Rectal smooth muscle tissue (tissue), 1 donor: Measurements from ENCODE around the gene DCTN3.

Experiments
- H3K27ac ChIP-seq: one replicate; pipeline ENCODE4 v1.7.0; 2013; ENCODE audit warnings: low read depth, low read length, inconsistent platforms
- H3K27me3 ChIP-seq: one replicate; pipeline ENCODE4 v1.7.0; 2013; ENCODE audit warnings: low read length; ENCODE audit not compliant: control insufficient read depth, insufficient read depth
- H3K36me3 ChIP-seq: one replicate; pipeline ENCODE4 v1.7.0; 2013; ENCODE audit warnings: low read length; ENCODE audit not compliant: control insufficient read depth, insufficient read depth
- H3K4me1 ChIP-seq: one replicate; pipeline ENCODE4 v1.7.0; 2013; ENCODE audit warnings: low read length; ENCODE audit not compliant: control insufficient read depth, insufficient read depth
- H3K4me3 ChIP-seq: one replicate; pipeline ENCODE4 v1.7.0; 2013; ENCODE audit warnings: low read length
- H3K9ac ChIP-seq: one replicate; pipeline ENCODE4 v1.7.0; 2013; ENCODE audit warnings: low read length

DCTN3 gene

GRCh38 chr9:34577400-34578240, 42.7 kb downstream of the DCTN3 start:
- Histone ChIP-seq H3K9ac (no peak overlapping the region), H3K4me1 (peaks cover 3% of the 10 kb centered on the region), H3K36me3 (no peaks in the 10 kb centered on the region), H3K27me3 (peaks cover 33% of the 10 kb centered on the region), H3K27ac (no peak overlapping the region), H3K4me3 (no peak overlapping the region)

GRCh38 chr9:34576597-34577399, 43.5 kb downstream of the DCTN3 start:
- Histone ChIP-seq H3K4me3 (no peak overlapping the region), H3K4me1 (peaks cover 3% of the 10 kb centered on the region), H3K27ac (no peak overlapping the region), H3K27me3 (peaks cover 33% of the 10 kb centered on the region), H3K9ac (no peak overlapping the region), H3K36me3 (no peaks in the 10 kb centered on the region)

GRCh38 chr9:34575862-34576596, 44.3 kb downstream of the DCTN3 start:
- H3K4me1 ChIP-seq = peaks cover 3% of the 10 kb centered on the region
- no peak overlapping the region for H3K9ac ChIP-seq

GRCh38 chr9:34575241-34575640, 45.1 kb downstream of the DCTN3 start:
- Histone ChIP-seq H3K27me3 (peaks cover 28% of the 10 kb centered on the region), H3K4me1 (peaks cover 3% of the 10 kb centered on the region), H3K9ac (no peak overlapping the region), H3K36me3 (no peaks in the 10 kb centered on the region), H3K27ac (no peak overlapping the region), H3K4me3 (no peak overlapping the region)

More at GRCh38 chr9:34575862-34576596, 44.3 kb downstream of the DCTN3 start:
- H3K36me3 ChIP-seq = no peaks in the 10 kb centered on the region
- H3K4me3 ChIP-seq = no peak overlapping the region
- no peak overlapping the region for H3K27ac ChIP-seq
- peaks cover 31% of the 10 kb centered on the region for H3K27me3 ChIP-seq

GRCh38 chr9:34574571-34574970, 45.7 kb downstream of the DCTN3 start:
- Histone ChIP-seq H3K4me1 (peaks cover 3% of the 10 kb centered on the region), H3K27me3 (peaks cover 21% of the 10 kb centered on the region), H3K4me3 (no peak overlapping the region), H3K36me3 (no peaks in the 10 kb centered on the region), H3K9ac (no peak overlapping the region), H3K27ac (no peak overlapping the region)

GRCh38 chr9:34573599-34574325, 46.5 kb downstream of the DCTN3 start:
- Histone ChIP-seq H3K27me3 (peaks cover 18% of the 10 kb centered on the region), H3K9ac (no peak overlapping the region), H3K4me1 (peaks cover 3% of the 10 kb centered on the region), H3K36me3 (no peaks in the 10 kb centered on the region), H3K4me3 (no peak overlapping the region), H3K27ac (no peak overlapping the region)

GRCh38 chr9:34572628-34573027, 47.7 kb downstream of the DCTN3 start:
- Histone ChIP-seq H3K9ac (no peak overlapping the region), H3K4me3 (no peak overlapping the region)

GRCh38 chr9:34572092-34572491, 48.2 kb downstream of the DCTN3 start:
- H3K4me1 ChIP-seq = no peaks in the 10 kb centered on the region
- H3K27ac ChIP-seq = no peak overlapping the region
- H3K27me3 ChIP-seq = peaks cover 6% of the 10 kb centered on the region
- H3K4me3 ChIP-seq = no peak overlapping the region
- H3K36me3 ChIP-seq = no peaks in the 10 kb centered on the region
- no peak overlapping the region for H3K9ac ChIP-seq

More at GRCh38 chr9:34572628-34573027, 47.7 kb downstream of the DCTN3 start:
- H3K4me1 ChIP-seq = no peaks in the 10 kb centered on the region
- peaks cover 11% of the 10 kb centered on the region for H3K27me3 ChIP-seq
- H3K27ac ChIP-seq = no peak overlapping the region
- no peaks in the 10 kb centered on the region for H3K36me3 ChIP-seq

GRCh38 chr9:34571481-34571810, 48.8 kb downstream of the DCTN3 start:
- H3K9ac ChIP-seq = no peak overlapping the region
- peaks cover 2% of the 10 kb centered on the region for H3K27me3 ChIP-seq
- H3K36me3 ChIP-seq = no peaks in the 10 kb centered on the region
- no peak overlapping the region for H3K27ac ChIP-seq
- no peak overlapping the region for H3K4me3 ChIP-seq
- H3K4me1 ChIP-seq = no peaks in the 10 kb centered on the region

GRCh38 chr9:34570809-34571480, 49.4 kb downstream of the DCTN3 start:
- Histone ChIP-seq H3K27me3 (peaks cover 2% of the 10 kb centered on the region), H3K36me3 (no peaks in the 10 kb centered on the region), H3K4me1 (no peaks in the 10 kb centered on the region), H3K4me3 (no peak overlapping the region), H3K27ac (no peak overlapping the region), H3K9ac (no peak overlapping the region)

GRCh38 chr9:34570376-34570775, 49.9 kb downstream of the DCTN3 start:
- no peak overlapping the region for H3K9ac ChIP-seq
- no peak overlapping the region for H3K4me3 ChIP-seq
- H3K27me3 ChIP-seq = peaks cover 2% of the 10 kb centered on the region
- H3K4me1 ChIP-seq = no peaks in the 10 kb centered on the region
- no peaks in the 10 kb centered on the region for H3K36me3 ChIP-seq
- H3K27ac ChIP-seq = no peak overlapping the region
